ENCODE data around the gene ERAP2.
"Not testable (repeated sequence)": the region's sequence is repeated elsewhere in the genome, so short reads cannot be mapped to it uniquely, and the experiment has no call there.

The ERAP2 gene, protein sequence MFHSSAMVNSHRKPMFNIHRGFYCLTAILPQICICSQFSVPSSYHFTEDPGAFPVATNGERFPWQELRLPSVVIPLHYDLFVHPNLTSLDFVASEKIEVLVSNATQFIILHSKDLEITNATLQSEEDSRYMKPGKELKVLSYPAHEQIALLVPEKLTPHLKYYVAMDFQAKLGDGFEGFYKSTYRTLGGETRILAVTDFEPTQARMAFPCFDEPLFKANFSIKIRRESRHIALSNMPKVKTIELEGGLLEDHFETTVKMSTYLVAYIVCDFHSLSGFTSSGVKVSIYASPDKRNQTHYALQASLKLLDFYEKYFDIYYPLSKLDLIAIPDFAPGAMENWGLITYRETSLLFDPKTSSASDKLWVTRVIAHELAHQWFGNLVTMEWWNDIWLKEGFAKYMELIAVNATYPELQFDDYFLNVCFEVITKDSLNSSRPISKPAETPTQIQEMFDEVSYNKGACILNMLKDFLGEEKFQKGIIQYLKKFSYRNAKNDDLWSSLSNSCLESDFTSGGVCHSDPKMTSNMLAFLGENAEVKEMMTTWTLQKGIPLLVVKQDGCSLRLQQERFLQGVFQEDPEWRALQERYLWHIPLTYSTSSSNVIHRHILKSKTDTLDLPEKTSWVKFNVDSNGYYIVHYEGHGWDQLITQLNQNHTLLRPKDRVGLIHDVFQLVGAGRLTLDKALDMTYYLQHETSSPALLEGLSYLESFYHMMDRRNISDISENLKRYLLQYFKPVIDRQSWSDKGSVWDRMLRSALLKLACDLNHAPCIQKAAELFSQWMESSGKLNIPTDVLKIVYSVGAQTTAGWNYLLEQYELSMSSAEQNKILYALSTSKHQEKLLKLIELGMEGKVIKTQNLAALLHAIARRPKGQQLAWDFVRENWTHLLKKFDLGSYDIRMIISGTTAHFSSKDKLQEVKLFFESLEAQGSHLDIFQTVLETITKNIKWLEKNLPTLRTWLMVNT

DNA sequence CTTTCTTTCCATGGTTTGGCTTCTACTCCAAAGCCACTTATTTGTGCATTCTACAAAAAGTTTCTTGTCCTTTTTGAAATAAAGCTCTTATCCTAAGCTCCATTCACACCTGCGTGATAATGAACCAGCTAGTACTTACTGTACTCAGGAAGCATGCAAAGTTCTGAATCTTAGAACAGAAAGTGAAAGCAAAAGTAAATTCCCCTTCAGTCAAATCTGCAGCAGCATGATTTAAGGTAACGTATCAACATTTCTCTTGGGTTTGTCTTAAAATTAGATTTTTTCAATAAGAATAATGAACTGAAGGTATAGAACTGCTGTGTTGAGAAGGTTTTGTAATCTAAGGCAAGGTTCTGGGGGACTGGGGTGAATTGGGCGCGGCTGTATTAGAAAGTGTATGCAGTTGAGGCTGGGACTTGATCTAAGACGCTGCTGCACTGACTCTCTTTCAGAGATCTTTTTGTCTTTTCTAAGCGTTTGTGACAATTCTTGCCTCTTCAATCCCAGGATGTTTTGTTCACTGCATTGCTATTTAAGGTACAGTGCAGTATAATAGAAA is at the start of gene ERAP2:
Gene ERAP2, plus strand, starts transcription at position 209 of the 559 bp plus-strand sequence. CDS start 3,186 bp downstream, outside the sequence.
- DNase-seq, result peak; percentile 50

DNA sequence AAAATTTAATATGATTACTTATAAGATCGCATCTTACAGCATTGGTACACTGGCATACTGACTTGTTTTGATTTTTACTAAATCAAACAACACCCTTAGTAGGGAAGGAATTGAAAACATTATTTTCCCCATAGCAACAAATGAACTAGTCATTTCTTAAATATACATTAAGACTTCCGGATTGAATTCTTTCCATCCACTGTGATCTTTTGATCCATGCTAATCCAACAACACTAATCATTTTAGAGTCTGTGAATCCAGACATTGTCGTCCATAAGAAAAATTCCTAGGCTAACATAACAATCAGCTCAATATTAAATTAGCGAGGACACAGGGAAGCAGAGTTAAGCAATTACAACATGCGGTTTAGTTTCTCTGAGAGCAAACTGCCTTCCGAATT is 47.0 kb upstream of the ERAP2 start:
- DNase-seq, result no peak

DNA sequence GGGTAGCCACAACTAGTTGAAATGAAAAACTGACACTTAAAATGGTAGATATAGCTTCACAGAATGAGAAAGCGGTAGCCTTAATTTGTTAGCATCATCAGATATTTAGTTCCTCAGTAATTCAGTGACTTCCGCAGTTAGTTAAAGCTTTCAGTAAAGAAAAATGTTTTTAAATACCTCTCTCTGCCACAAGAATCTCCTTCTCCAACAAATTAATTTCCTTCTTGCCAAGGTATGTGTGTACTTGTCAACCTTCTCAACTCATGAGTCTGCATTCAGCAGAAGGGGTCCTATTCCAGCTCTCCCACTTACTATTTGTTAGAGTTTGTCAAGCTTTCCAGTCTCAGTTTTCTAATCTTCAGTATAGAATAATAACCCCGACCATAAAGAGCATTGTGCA is 42.3 kb upstream of the ERAP2 start:
- DNase-seq, result no peak

- no peak for DNase-seq
These were observed 40.5 kb upstream of the ERAP2 start for GRCh38 chr5:96835791-96836191.

GRCh38 chr5:96836817-96837216 is 39.5 kb upstream of the ERAP2 start:
- no peak for DNase-seq

GRCh38 chr5:96837303-96837702 is 39.0 kb upstream of the ERAP2 start:
- no peak for DNase-seq

DNA sequence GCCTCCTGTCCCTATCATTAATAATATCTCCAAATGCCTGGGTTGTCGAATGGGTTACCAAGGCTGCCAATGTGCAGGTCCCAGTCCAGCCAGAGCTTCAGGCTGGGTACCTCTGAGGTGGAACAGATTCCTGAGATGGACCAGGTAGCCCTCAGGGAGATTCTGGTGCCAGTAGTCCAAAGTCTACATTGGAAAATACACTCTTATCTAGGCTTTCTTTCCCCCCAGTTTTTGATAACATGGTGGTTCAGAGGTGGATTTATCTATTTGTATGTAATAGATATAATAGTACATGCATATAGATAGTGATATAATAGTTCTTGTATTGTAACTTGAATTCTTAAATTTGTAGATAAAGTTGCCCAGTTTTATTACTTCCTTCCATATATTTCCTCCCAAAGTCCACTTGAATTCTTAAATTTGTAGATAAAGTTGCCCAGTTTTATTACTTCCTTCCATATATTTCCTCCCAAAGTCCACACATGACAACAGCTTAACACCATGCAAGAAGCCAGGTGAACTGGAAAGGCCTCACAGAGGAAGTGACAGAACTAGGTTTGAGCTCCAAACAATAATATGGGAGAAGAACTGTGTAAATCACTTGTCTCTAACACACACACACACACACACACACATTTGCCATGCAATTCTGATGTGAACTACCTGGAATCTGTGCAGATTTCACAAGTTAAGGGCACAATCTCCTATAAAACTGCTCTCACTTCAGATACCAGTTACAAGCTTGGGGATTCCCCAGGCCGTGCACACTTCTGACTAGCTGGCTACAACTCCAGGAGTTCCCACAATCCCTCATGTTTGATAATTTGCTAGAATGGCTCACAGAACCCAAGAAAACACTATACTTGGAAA is 37.9 kb upstream of the ERAP2 start:
- no peak for DNase-seq

DNA sequence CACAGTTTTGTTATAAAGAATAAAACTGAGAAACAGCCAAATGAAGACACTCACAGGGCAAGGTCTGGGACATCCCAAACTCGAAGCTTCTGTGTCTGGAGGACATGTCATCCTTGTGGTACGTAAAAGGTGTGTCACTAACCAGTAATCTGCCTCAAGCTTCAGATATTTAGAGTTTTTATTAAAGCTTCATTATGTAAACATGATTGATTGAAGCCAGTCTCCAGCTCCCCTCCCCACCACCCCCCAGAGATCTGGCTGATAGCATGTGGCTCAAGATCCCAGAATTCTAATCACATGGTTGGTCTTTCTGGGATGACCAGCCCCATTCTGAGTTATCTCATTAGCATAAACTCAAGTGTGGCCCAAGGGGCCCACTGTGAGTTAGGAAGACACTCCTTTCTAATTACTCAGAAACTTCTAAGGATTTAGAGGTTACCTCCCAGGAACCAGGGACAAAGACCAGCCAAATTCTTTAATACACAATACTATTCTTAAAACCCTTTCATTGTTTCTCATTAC is 37.2 kb upstream of the ERAP2 start:
- no peak for DNase-seq

- not testable (repeated sequence) for DNase-seq
These were observed 34.4 kb upstream of the ERAP2 start for GRCh38 chr5:96841931-96842330.

- DNase-seq, result no peak
These were observed 33.2 kb upstream of the ERAP2 start for GRCh38 chr5:96843140-96843539.

- peak; percentile 64 for DNase-seq
These were observed 31.8 kb upstream of the ERAP2 start for GRCh38 chr5:96844481-96844990.

- DNase-seq, result no peak
These were observed 24.8 kb upstream of the ERAP2 start for GRCh38 chr5:96851312-96852062.

- DNase-seq, result peak; percentile 43
These were observed 23.5 kb upstream of the ERAP2 start for GRCh38 chr5:96852759-96853158.

- no peak for DNase-seq
These were observed 22.2 kb upstream of the ERAP2 start for GRCh38 chr5:96854067-96854466.

GRCh38 chr5:96855031-96855872 is 21.0 kb upstream of the ERAP2 start:
- no peak for DNase-seq

DNA sequence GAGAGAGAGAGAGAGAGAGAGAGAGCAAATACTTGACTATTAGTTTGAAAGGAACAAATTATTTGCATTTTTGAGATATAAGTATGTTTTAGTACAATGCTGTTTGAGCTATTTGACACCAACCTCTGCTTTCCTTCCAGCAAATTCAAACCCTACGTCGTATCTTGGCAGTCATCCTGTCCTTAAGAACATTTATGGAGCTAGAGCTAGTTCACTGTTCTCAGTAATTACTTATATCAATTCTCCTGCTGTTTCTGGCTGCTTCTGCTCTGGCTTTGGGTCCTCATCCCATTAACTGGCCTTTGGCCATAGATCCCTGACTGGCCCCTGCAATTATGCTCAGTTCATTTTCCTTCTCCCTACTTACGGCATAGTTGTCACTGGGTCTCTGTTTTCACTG is 19.9 kb upstream of the ERAP2 start:
- no peak for DNase-seq

- no peak for DNase-seq
These were observed 18.8 kb upstream of the ERAP2 start for GRCh38 chr5:96857454-96857853.

DNA sequence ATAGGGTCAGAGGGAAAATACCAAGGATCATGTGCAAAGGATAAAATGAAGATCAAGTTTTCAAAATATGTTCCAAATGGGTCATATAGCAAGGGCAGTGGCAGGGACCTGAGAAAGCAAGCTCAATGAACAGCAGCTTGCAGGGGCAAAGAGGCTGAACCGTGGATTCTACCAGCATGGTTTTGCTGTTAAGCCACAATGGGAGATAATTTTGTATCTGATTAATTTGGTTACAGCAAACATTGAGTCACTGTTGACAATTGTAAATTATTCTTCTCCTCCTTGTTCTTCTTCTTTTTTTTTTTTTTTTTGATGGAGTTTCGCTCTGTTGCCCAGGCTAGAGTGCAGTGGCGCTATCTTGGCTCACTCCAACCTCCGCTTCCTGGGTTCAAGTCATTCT is 18.4 kb upstream of the ERAP2 start:
- DNase-seq, result no peak

GRCh38 chr5:96859375-96859774 is 16.9 kb upstream of the ERAP2 start:
- no peak for DNase-seq

DNA sequence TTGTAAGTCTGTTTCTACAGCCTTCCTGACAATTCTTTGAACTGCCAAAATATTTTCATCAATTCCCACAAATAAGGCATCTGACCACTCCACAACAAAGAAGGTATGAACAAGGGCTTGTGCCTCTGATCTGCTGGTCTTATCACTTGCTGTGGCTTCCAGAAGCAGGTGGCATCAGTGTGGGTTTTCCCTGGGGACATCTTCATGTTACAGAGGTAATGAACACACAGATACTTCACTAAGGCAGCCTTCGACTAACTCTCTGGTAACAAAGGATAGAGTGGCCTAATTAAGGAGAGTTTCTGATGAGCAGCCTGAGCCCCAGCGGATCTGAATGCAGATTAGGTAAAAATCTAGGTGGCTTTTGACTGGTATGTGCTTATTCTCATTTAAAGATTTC is 15.2 kb upstream of the ERAP2 start:
- no peak for DNase-seq
